ENCODE data around the gene RNF2.

RNF2 gene

DNA sequence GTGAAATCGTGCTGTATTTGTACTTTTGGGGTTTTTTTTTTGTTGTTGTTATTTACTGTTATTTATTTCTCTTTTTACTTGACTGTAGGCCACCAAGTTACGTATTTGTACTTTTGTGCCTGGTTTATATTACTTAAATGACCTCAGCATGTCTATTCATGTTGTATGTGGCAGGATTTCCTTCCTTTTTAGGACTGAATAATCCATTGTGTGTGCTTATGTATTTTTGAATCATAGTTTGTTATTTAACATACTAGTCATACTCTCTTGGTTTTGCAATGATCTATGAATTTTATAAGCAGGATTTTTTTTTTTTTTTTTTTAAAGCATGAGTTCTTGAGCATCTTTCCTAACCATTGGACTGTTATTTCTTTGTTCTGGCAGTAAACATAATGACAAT, 51.2 kb downstream of the RNF2 start:
- no peak for DNase-seq (ENCODE audit: low spot score)

DNA sequence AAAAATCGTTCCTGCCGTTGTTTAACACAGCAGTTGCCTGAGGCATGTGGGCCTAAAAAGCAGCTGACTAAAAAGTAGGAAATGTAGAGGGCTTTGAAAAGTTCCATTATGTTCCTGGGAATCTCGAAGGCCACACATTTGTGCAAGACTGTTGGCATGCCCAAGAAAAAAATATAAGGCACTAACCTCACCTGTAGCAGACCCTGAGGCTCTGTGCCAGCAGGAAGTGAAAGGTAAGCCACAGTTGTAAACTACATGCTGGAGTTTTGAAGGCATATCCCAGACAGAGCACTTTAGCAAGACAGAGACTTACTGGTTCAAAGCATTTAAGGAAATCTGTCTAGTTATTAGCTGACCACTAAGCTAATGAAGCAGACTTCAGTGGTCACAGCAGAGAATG, 58.7 kb downstream of the RNF2 start:
- no peak for DNase-seq (ENCODE audit: low spot score)

GRCh38 chr1:185105121-185105520, 59.8 kb downstream of the RNF2 start:
- DNase-seq (ENCODE audit: low spot score): no peak

DNA sequence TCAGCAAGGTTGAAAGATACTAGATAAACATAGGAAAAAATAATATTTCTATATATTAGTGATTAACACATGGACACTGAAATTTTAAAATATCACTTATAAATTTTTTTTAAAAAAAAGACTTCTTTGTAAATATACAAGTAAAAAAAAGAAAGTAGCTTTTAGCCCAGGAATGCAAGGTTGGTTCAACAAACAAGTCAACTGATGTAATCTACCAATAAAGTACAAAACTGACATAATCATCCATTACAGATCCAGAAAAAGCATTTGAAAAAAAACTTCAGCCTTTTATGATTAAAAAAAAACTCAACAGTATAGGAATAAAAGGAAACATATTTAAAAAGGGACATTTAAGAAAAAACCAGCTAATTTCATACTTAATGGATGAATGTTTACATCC, 63.0 kb downstream of the RNF2 start:
- DNase-seq (ENCODE audit: low spot score): no peak

- no peak for DNase-seq (ENCODE audit: low spot score)
Observed at GRCh38 chr1:185110145-185110544, 64.8 kb downstream of the RNF2 start.

DNA sequence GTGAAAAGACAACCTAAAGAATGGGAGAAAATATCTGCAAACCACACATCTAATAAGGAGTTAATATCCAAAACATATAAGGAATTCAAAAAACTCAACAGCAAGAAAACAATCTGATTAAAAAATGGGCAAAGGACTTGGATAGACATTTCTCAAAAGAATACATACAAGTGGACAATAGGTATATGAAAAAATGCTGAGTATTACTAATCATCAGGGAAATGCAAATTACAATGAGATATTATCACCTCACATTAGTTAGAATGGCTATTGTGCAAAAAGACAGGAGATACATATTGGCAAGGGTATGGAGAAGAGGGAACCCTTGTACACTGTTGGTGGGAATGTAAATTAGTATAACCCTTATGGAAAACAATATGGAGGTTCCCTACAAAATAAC, 66.5 kb downstream of the RNF2 start:
- no peak for DNase-seq (ENCODE audit: low spot score)

DNA sequence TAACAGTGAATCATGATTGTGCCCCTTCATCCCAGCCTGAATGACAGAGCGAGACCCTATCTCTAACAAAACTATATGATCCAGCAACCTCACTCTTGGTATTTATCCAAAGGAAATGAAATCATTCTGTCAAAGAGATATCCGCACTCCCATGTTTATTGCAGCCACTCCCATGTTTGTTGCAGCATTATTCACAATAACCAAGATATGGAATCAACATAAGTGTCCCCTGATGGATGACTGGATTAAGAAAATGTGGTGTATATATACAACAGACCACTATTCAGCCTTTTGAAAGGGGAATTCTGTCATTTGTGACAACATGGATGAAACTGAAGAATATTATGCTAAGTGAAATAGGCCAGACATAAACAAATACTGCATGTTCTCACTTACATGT, 67.0 kb downstream of the RNF2 start:
- DNase-seq (ENCODE audit: low spot score): no peak

DNA sequence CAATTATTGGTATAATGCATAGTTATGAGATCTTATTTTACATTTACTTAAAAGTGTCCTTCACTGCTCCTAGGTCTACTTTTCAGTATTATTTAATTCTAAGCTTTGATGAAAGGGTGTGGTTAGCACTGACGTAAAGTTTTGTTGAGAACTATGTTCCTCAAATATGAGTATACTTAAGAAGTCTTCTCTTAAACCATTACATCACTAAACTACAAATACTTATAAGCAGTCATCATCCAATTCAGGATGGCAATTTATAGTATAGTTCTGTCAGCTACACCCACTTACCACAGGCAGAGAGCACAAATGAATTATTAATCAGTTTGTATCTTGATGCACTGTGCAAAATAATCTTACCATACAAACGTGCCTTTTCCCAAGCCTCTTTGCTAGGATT, 84.3 kb downstream of the RNF2 start:
- no peak for DNase-seq (ENCODE audit: low spot score)

DNA sequence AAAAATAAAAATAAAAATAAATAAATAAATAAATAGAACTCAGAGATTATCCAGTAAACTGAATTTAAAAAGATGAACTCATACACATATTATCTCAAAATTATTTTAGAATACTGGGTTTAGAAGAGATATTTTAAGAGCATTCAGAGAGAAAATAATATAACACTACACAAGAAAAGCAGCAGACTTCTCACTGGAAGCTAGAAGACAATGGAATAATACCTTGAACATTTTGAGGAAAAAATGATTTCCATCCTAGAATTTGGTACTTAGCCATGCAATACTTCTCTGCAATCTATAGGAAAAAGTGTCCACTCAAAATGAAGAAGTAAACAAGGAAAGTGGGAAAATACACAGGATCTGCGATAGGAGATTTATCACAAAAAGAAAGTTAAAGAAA, 87.2 kb downstream of the RNF2 start:
- DNase-seq (ENCODE audit: low spot score): no peak

GRCh38 chr1:185137896-185138545, 92.7 kb downstream of the RNF2 start:
- DNase-seq (ENCODE audit: low spot score): no peak

DNA sequence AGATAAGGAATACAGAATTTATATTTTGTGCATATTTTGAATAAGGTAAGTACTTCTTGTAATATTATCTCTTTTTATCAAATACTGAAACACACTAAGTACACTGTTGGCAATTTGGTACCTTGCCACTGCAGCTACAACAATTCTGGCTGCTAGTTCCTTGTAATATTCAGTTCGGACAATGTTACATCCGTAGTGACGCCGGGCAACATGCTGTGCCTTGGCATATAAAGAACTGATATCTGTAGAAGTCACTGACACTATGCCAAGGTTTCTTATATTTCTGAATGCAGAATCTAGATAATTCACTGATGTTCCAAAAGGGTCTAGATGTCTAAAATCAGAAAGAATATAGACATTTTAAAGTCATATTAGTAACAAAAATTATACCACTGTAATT, 93.9 kb downstream of the RNF2 start:
- DNase-seq (ENCODE audit: low spot score): no peak

GRCh38 chr1:185144233-185144632, 98.9 kb downstream of the RNF2 start:
- DNase-seq (ENCODE audit: low spot score): no peak

GRCh38 chr1:185151215-185151614, 105.9 kb downstream of the RNF2 start:
- DNase-seq (ENCODE audit: low spot score): no peak
